HEK293 (cell line): ENCODE measurements around the gene GJC2.

ENCODE experiments used
- CTCF ChIA-PET: fragments of 350-600 bp; formaldehyde crosslinking; extraction: SDS; loops from one replicate; lab custom pipeline; 2021; ENCODE audit warnings: antibody characterized with exemption; lab: Yijun Ruan, JAX
- POLR2A ChIA-PET: fragments of 300-600 bp; formaldehyde crosslinking; extraction: SDS; loops from one replicate; lab custom pipeline; 2020; ENCODE audit warnings: antibody characterized with exemption, inconsistent platforms; lab: Yijun Ruan, JAX
- H3K27ac ChIP-seq: fragments of 200-500 bp; sonication (Bioruptor generic); 2 replicates; pipeline ENCODE4 v1.5.1; 2014; ENCODE audit warnings: low read depth, low read length, control low read depth, inconsistent platforms; ENCODE audit errors: extremely low read depth
- H3K36me3 ChIP-seq, 2 experiments: fragments of 200-500 bp in 1 of 2; sonication (Bioruptor generic) in 1 of 2; 1 replicate in 1 of 2; 2 replicates in 1 of 2; pipeline ENCODE4 v1.5.1; 2014 to 2017; ENCODE audit warnings: inconsistent platforms in 2 of 2, low read length in 2 of 2; ENCODE audit not compliant: control insufficient read depth in 2 of 2, insufficient read depth in 1 of 2
- H3K4me1 ChIP-seq: fragments of 200-500 bp; sonication (Bioruptor generic); 2 replicates; pipeline ENCODE4 v1.5.1; 2014; ENCODE audit warnings: mild to moderate bottlenecking, low read length, inconsistent platforms; ENCODE audit not compliant: control insufficient read depth, insufficient read depth
- H3K4me3 ChIP-seq: 2 replicates; pipeline ENCODE4 v1.5.1; 2011; ENCODE audit warnings: low read depth, mild to moderate bottlenecking, control low read depth, low read length, moderate library complexity
- H3K9me3 ChIP-seq: fragments of 200-500 bp; sonication (Bioruptor generic); 2 replicates; pipeline ENCODE4 v1.5.1; 2014; ENCODE audit warnings: low read depth, low read length, inconsistent platforms; ENCODE audit not compliant: control insufficient read depth, insufficient read depth
- BCL11A ChIP-seq: fragments of 450-650 bp; formaldehyde crosslinking; IDR thresholded peaks from 2 replicates; pipeline ENCODE4 v1.5.1; 2016; ENCODE audit warnings: low read depth, missing biosample characterization, missing genetic modification characterization
- EGR2 ChIP-seq: fragments of 450-650 bp; formaldehyde crosslinking; IDR thresholded peaks from 2 replicates; pipeline ENCODE4 v1.5.1; 2016; ENCODE audit warnings: low read depth, missing biosample characterization, missing genetic modification characterization
- KLF8 ChIP-seq: fragments of 450-650 bp; formaldehyde crosslinking; IDR thresholded peaks from 2 replicates; pipeline ENCODE4 v1.5.1; 2016; ENCODE audit warnings: missing biosample characterization, missing genetic modification characterization
- KLF9 ChIP-seq: fragments of 450-650 bp; formaldehyde crosslinking; IDR thresholded peaks from 2 replicates; pipeline ENCODE4 v1.5.1; 2016; ENCODE audit warnings: missing biosample characterization, missing genetic modification characterization, low read depth
- OSR2 ChIP-seq: fragments of 450-650 bp; formaldehyde crosslinking; IDR thresholded peaks from 2 replicates; pipeline ENCODE4 v1.5.1; 2016; ENCODE audit warnings: missing biosample characterization, missing genetic modification characterization
- PBX3 ChIP-seq: sonication (generic); formaldehyde crosslinking; IDR thresholded peaks from 2 replicates; pipeline ENCODE4 v1.8.1; 2022; ENCODE audit warnings: mild to moderate bottlenecking, moderate library complexity, missing genetic modification reagents
- PRDM10 ChIP-seq: fragments of 450-650 bp; formaldehyde crosslinking; IDR thresholded peaks from 2 replicates; pipeline ENCODE4 v1.5.1; 2016; ENCODE audit warnings: missing biosample characterization, missing genetic modification characterization
- SCRT2 ChIP-seq: fragments of 450-650 bp; formaldehyde crosslinking; IDR thresholded peaks from 2 replicates; pipeline ENCODE4 v1.5.1; 2016; ENCODE audit warnings: missing biosample characterization, missing genetic modification characterization
- SP2 ChIP-seq: fragments of 450-650 bp; formaldehyde crosslinking; IDR thresholded peaks from 2 replicates; pipeline ENCODE4 v1.5.1; 2016; ENCODE audit warnings: missing biosample characterization, missing genetic modification characterization
- SP3 ChIP-seq: fragments of 450-650 bp; formaldehyde crosslinking; IDR thresholded peaks from 2 replicates; pipeline ENCODE4 v1.5.1; 2016; ENCODE audit warnings: missing biosample characterization, missing genetic modification characterization
- ZEB2 ChIP-seq: fragments of 450-650 bp; formaldehyde crosslinking; IDR thresholded peaks from 2 replicates; pipeline ENCODE4 v1.5.1; 2016; ENCODE audit warnings: missing biosample characterization, missing genetic modification characterization
- ZNF10 ChIP-seq: fragments of 450-650 bp; formaldehyde crosslinking; IDR thresholded peaks from 2 replicates; pipeline ENCODE4 v1.5.1; 2017; ENCODE audit warnings: missing biosample characterization, missing genetic modification characterization
- ZNF157 ChIP-seq: fragments of 450-650 bp; formaldehyde crosslinking; IDR thresholded peaks from 2 replicates; pipeline ENCODE4 v1.5.1; 2016; ENCODE audit warnings: missing biosample characterization, missing genetic modification characterization
- ZNF16 ChIP-seq: fragments of 450-650 bp; formaldehyde crosslinking; IDR thresholded peaks from 2 replicates; pipeline ENCODE4 v1.5.1; 2016; ENCODE audit warnings: low read depth, missing biosample characterization, missing genetic modification characterization
- ZNF175 ChIP-seq: fragments of 450-650 bp; formaldehyde crosslinking; IDR thresholded peaks from 2 replicates; pipeline ENCODE4 v1.5.1; 2016; ENCODE audit warnings: missing biosample characterization, missing genetic modification characterization
- ZNF184 ChIP-seq: fragments of 450-650 bp; IDR thresholded peaks from 2 replicates; pipeline ENCODE4 v1.5.1; 2018; ENCODE audit warnings: missing biosample characterization, mild to moderate bottlenecking, missing genetic modification characterization
- ZNF214 ChIP-seq: fragments of 450-650 bp; formaldehyde crosslinking; IDR thresholded peaks from 2 replicates; pipeline ENCODE4 v1.5.1; 2017; ENCODE audit warnings: missing biosample characterization, mild to moderate bottlenecking, missing genetic modification characterization, borderline replicate concordance
- ZNF416 ChIP-seq: fragments of 450-650 bp; formaldehyde crosslinking; IDR thresholded peaks from 2 replicates; pipeline ENCODE4 v1.5.1; 2016; ENCODE audit warnings: missing biosample characterization, missing genetic modification characterization
- ZNF488 ChIP-seq: fragments of 450-650 bp; formaldehyde crosslinking; IDR thresholded peaks from 2 replicates; pipeline ENCODE4 v1.5.1; 2016; ENCODE audit warnings: missing biosample characterization, missing genetic modification characterization
- ZNF501 ChIP-seq: fragments of 450-650 bp; formaldehyde crosslinking; IDR thresholded peaks from 2 replicates; pipeline ENCODE4 v1.5.1; 2016; ENCODE audit warnings: missing biosample characterization, missing genetic modification characterization
- ZNF514 ChIP-seq: fragments of 450-650 bp; formaldehyde crosslinking; IDR thresholded peaks from 2 replicates; pipeline ENCODE4 v1.5.1; 2016; ENCODE audit warnings: missing biosample characterization, missing genetic modification characterization
- ZNF558 ChIP-seq: fragments of 450-650 bp; formaldehyde crosslinking; IDR thresholded peaks from 2 replicates; pipeline ENCODE4 v1.5.1; 2016; ENCODE audit warnings: missing biosample characterization, missing genetic modification characterization
- ZNF561 ChIP-seq: fragments of 450-650 bp; IDR thresholded peaks from 2 replicates; pipeline ENCODE4 v1.5.1; 2018; ENCODE audit warnings: missing biosample characterization, missing genetic modification characterization, borderline replicate concordance
- ZNF585B ChIP-seq: fragments of 450-650 bp; formaldehyde crosslinking; IDR thresholded peaks from 2 replicates; pipeline ENCODE4 v1.5.1; 2016; ENCODE audit warnings: missing biosample characterization, missing genetic modification characterization
- ZNF596 ChIP-seq: fragments of 450-650 bp; IDR thresholded peaks from 2 replicates; pipeline ENCODE4 v1.5.0; 2018; ENCODE audit warnings: missing biosample characterization, mild to moderate bottlenecking, missing genetic modification characterization, moderate library complexity
- ZNF645 ChIP-seq: fragments of 450-650 bp; formaldehyde crosslinking; IDR thresholded peaks from 2 replicates; pipeline ENCODE4; 2016; ENCODE audit warnings: missing biosample characterization, missing genetic modification characterization
- ZNF677 ChIP-seq: fragments of 450-650 bp; IDR thresholded peaks from 2 replicates; pipeline ENCODE4 v1.5.0; 2018; ENCODE audit warnings: missing biosample characterization, mild to moderate bottlenecking, missing genetic modification characterization, moderate library complexity
- ZNF776 ChIP-seq: fragments of 450-650 bp; formaldehyde crosslinking; IDR thresholded peaks from 2 replicates; pipeline ENCODE4 v1.5.0; 2017; ENCODE audit warnings: missing biosample characterization, missing genetic modification characterization, borderline replicate concordance
- ZNF791 ChIP-seq: fragments of 450-650 bp; formaldehyde crosslinking; IDR thresholded peaks from 2 replicates; pipeline ENCODE4 v1.5.1; 2016; ENCODE audit warnings: missing biosample characterization, missing genetic modification characterization
- ZXDB ChIP-seq: fragments of 450-650 bp; formaldehyde crosslinking; IDR thresholded peaks from 2 replicates; pipeline ENCODE4 v1.5.1; 2016; ENCODE audit warnings: missing biosample characterization, missing genetic modification characterization

GJC2 gene

GRCh38 chr1:228165372-228166169, 15.8 kb downstream of the GJC2 start, which contains the start of gene IBA57 (continued):
- TF ChIP-seq ZNF10 (peak; percentile 35; the same call in 1 of the 2 replicates), ZNF561 (peak; percentile 100), SP3 (peak; percentile 98), ZNF157 (tag by site-specific recombination) (no peak)

GRCh38 chr1:228166170-228166936, 16.6 kb downstream of the GJC2 start:
- POLR2A ChIA-PET = interaction anchor here (1.1 to 7.7 kb wide), 9 partner anchors 8 to 241 kb away, joined by 3 to 82 read pairs (median 17); partner anchors contain the start of genes ARF1, GJC2, GUK1 and TRIM11
- CTCF ChIA-PET = interaction anchor here (0.5 to 6.1 kb wide), 15 partner anchors 10 to 548 kb away, joined by 3 to 50 read pairs (median 5); no protein-coding TSS in a partner anchor
- Histone ChIP-seq H3K4me3 (peak overlapping the region; percentile 62), H3K27ac (peak overlapping the region; percentile 38), H3K9me3 (no peaks in the 10 kb centered on the region), H3K36me3 (peaks cover 0 to 3% of the 10 kb centered on the region in 2 experiments; a peak in 1 of 3 replicates), H3K4me1 (peaks cover 4% of the 10 kb centered on the region)
- TF ChIP-seq ZNF501 = no peak; the same call in 1 of the 2 replicates
- no peak for TF ChIP-seq ZNF776 (tag by site-specific recombination)
- TF ChIP-seq BCL11A (tag by site-specific recombination) = no peak
- TF ChIP-seq EGR2 (tag by site-specific recombination) = peak; percentile 25; the same call in 1 of the 2 replicates
- no peak; the same call in 1 of the 2 replicates for TF ChIP-seq SP2 (tag by site-specific recombination)
- TF ChIP-seq SCRT2 (tag by site-specific recombination) = no peak
- TF ChIP-seq ZNF558 (tag by site-specific recombination) = no peak
- TF ChIP-seq ZNF16 (tag by site-specific recombination) = no peak
- TF ChIP-seq ZNF488 = no peak
- no peak for TF ChIP-seq ZNF585B
- peak; percentile 60 for TF ChIP-seq SP3
- peak; percentile 100 for TF ChIP-seq PRDM10 (tag by site-specific recombination)
- TF ChIP-seq ZNF514 (tag by site-specific recombination) = no peak
- no peak for TF ChIP-seq ZNF184
- TF ChIP-seq ZNF645 (tag by site-specific recombination) = 0 out of 2 replicates have a peak, but pooled peaks have one; percentile 30
- TF ChIP-seq ZNF791 (tag by site-specific recombination) = no peak
- TF ChIP-seq ZNF416 (tag by site-specific recombination) = no peak
- no peak for TF ChIP-seq KLF9 (tag by site-specific recombination)
- no peak for TF ChIP-seq ZNF214 (tag by site-specific recombination)
- no peak for TF ChIP-seq OSR2 (tag by site-specific recombination)
- no peak for TF ChIP-seq PBX3
- TF ChIP-seq ZNF677 = no peak
- no peak for TF ChIP-seq ZNF596 (tag by site-specific recombination)
- TF ChIP-seq ZXDB (tag by site-specific recombination) = peak; percentile 66
- TF ChIP-seq ZNF175 (tag by site-specific recombination) = no peak
- peak; percentile 53; the same call in 1 of the 2 replicates for TF ChIP-seq ZEB2 (tag by site-specific recombination)
- TF ChIP-seq KLF8 (tag by site-specific recombination) = 0 out of 2 replicates have a peak, but pooled peaks have one; percentile 13
